Upper lobe of right lung (tissue), 1 donor: ENCODE data around the gene ABLIM2. TPM values are rescaled to one million over a fixed set of nuclear protein-coding genes. Genes with fewer than 3 reads are reported as not detected.

Experiments
- ATAC-seq: fragments of 200-7000 bp; cut with Tn5 transposase; one replicate; pipeline ENCODE4 v1.9.1; 2020; ENCODE audit warnings: mild to moderate bottlenecking, moderate library complexity
- DNase-seq: peaks from one replicate; pipeline ENCODE4 v3.0.0-alpha.2; 2020
- H3K27ac ChIP-seq: fragments of 200-600 bp; one replicate; pipeline ENCODE4 v1.8.0; 2022
- H3K27me3 ChIP-seq: fragments of 200-600 bp; one replicate; pipeline ENCODE4 v1.8.0; 2022; ENCODE audit warnings: mild to moderate bottlenecking
- H3K36me3 ChIP-seq: fragments of 200-600 bp; one replicate; pipeline ENCODE4 v1.8.0; 2022
- H3K4me1 ChIP-seq: fragments of 200-600 bp; one replicate; pipeline ENCODE4 v1.8.0; 2022
- H3K4me3 ChIP-seq: fragments of 200-600 bp; one replicate; pipeline ENCODE4 v1.8.0; 2022; ENCODE audit warnings: mild to moderate bottlenecking
- H3K9me3 ChIP-seq: fragments of 200-600 bp; one replicate; pipeline ENCODE4 v1.8.0; 2022
- CTCF ChIP-seq: fragments of 200-600 bp; IDR thresholded peaks from one replicate; pipeline ENCODE4 v1.8.0; 2022; ENCODE audit warnings: antibody characterized with exemption
- intact Hi-C: fragments of 100-400 bp; cut with DNase I; formaldehyde crosslinking; loops from one replicate; pipeline ENCODE4 v1.11.0; 2022
- total RNA-seq: library from RNA; stranded (reverse); fragmentation: NEBNext Ultra II Directional; extraction: Animal tissue kit (Norgen Biotek cat#: 25700); gene quantifications from one replicate; pipeline ENCODE4 v1.2.1, GENCODE V29; 2021
- donor health status: DM: no; HTN: yes; CAD: no; lungs with severe emphysema.

ABLIM2 gene
- total RNA-seq, 1 donor from 2014 or later = 12.7 TPM

GRCh38 chr4:8199594-8200301 lies 41.1 kb upstream of the ABLIM2 start:
- DNase-seq = peak; percentile 78
- peak overlapping the region; percentile 62 for H3K4me3 ChIP-seq
- no peaks in the 10 kb centered on the region for H3K9me3 ChIP-seq
- no peaks in the 10 kb centered on the region for H3K36me3 ChIP-seq
- intact Hi-C loops = no loop called here
- no peaks in the 10 kb centered on the region for H3K27me3 ChIP-seq
- peak overlapping the region; percentile 86 for H3K27ac ChIP-seq
- H3K4me1 ChIP-seq = peaks cover 49% of the 10 kb centered on the region
- ATAC-seq = peak; percentile 29
- TF ChIP-seq CTCF = no peak

GRCh38 chr4:8198906-8199593 lies 40.4 kb upstream of the ABLIM2 start, which contains the start of gene SH3TC1:
Gene SH3TC1 (plus strand): TSS chr4:8199290. CDS start chr4:8205195, 5,905 bp downstream.
- peak; percentile 93 for ATAC-seq
- H3K27ac ChIP-seq = peak within 1 kb of the TSS; percentile 86
- intact Hi-C loops = no loop called here
- TF ChIP-seq CTCF = no peak
- H3K27me3 ChIP-seq = no peaks in the 10 kb centered on the region
- H3K4me3 ChIP-seq = peak within 1 kb of the TSS; percentile 62
- H3K9me3 ChIP-seq = no peaks in the 10 kb centered on the region
- H3K36me3 ChIP-seq = no peaks in the 10 kb centered on the region
- peaks cover 49% of the 10 kb centered on the region for H3K4me1 ChIP-seq
- DNase-seq = peak; percentile 97

GRCh38 chr4:8198206-8198905 lies 39.7 kb upstream of the ABLIM2 start:
- H3K9me3 ChIP-seq = no peaks in the 10 kb centered on the region
- peak overlapping the region; percentile 86 for H3K27ac ChIP-seq
- DNase-seq = peak; percentile 81
- no peaks in the 10 kb centered on the region for H3K36me3 ChIP-seq
- intact Hi-C loops = no loop called here
- H3K4me3 ChIP-seq = peak overlapping the region; percentile 62
- peaks cover 49% of the 10 kb centered on the region for H3K4me1 ChIP-seq
- no peak for TF ChIP-seq CTCF
- H3K27me3 ChIP-seq = no peaks in the 10 kb centered on the region
- ATAC-seq = peak; percentile 21

GRCh38 chr4:8197521-8197920 lies 38.9 kb upstream of the ABLIM2 start:
- H3K27ac ChIP-seq = no peak overlapping the region
- intact Hi-C loops = no loop called here
- no peak for DNase-seq

More at GRCh38 chr4:8197521-8197920, 38.9 kb upstream of the ABLIM2 start:
- no peak for TF ChIP-seq CTCF
- Histone ChIP-seq H3K36me3 (no peaks in the 10 kb centered on the region), H3K9me3 (no peaks in the 10 kb centered on the region), H3K27me3 (no peaks in the 10 kb centered on the region), H3K4me1 (peaks cover 53% of the 10 kb centered on the region), H3K4me3 (no peak overlapping the region)
- ATAC-seq = no peak
